GM18873 (cell line): Measurements from ENCODE around the gene ITGB8.
"Not testable (repeated sequence)": the region's sequence is repeated elsewhere in the genome, so short reads cannot be mapped to it uniquely, and the experiment has no call there.

ENCODE experiments used
- ATAC-seq: cut with Tn5 transposase; IDR thresholded peaks from one replicate; pipeline ENCODE4 v1.9.1; 2021; ENCODE audit warnings: mild to moderate bottlenecking, moderate library complexity, moderate number of reproducible peaks; ENCODE audit not compliant: unreplicated experiment, low FRiP score

The ITGB8 gene

GRCh38 chr7:20330239-20330927 lies at the start of gene ITGB8:
TSS of gene ITGB8 (plus strand) at chr7:20330900. CDS start at chr7:20331807, 907 bp downstream.
- peak; percentile 46 for ATAC-seq

DNA sequence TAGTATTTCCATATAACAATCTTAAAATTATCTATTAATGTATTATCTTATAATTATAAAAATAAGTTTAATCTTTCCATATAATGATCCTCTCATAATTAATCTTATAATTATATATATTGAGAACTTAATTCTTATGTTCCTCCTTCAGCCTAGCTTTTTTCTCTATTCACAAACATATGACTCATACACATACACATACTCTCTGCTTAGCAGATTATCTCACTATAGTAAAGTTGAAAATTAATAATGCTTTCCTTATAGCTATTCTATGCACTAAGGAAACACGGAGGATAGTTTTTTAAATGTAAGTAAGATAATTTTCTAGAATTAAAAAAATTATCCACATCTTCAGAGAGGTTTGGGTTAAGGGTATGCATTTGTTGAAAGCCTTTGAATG lies 47.7 kb upstream of the ITGB8 start:
- no peak for ATAC-seq

- no peak for ATAC-seq
These were observed 47.3 kb upstream of the ITGB8 start for GRCh38 chr7:20283385-20283784.

DNA sequence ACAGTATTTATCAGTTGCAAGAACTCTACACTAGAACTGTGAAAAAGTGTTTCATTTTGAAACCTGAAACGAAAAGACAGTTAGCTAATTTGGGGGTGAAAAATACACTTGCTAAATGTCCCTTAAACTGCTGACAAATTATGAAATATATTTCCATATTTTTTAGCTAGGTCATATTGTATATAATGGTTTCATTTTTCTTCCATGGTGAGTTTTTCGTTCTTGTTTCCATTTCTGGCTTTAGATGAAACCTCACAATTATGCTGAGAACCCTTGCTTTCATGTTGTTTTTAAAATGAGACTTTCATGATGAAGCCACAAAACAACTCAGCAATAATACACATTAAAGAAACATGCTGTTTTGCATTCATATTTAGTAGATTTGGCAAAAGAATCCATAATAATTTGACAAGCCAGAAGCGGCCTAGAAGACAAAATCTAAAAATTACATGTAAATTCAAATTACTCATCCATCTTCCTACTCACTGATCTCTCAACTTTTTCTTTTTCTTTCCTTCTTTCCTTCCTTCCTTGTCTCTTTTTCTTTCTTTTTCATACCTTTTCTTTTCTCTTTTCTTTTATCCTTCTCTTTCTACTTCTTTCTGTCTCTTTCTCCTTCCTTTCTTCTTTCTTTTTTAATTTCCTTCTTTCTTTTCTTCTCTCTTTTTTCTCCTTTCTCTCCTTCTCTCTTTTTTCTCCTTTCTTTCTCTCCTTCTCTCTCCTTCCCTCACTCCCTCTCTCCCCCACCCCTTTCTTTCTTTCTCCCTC lies 46.5 kb upstream of the ITGB8 start:
- peak; percentile 33 for ATAC-seq

GRCh38 chr7:20284771-20285143 lies 45.9 kb upstream of the ITGB8 start:
- ATAC-seq = no peak

DNA sequence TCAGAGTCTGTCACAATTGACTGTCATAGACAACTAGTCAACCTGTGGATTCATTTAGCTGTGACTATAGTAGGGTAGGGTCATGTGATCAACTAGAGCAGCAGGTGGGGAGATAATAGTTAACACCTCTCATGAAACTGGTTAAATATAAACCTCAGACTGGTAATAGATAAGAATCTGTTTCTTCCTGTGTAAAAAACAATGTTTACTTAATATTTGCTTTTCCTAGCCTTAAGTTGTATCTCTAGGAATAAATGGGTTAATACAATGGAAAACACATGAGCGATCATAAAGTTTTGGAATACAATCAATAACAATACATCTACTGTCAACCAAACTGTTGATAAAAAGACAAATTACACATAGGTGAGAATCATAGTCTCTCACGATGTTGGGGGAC lies 43.4 kb upstream of the ITGB8 start:
- peak; percentile 43 for ATAC-seq

GRCh38 chr7:20288036-20288435 lies 42.7 kb upstream of the ITGB8 start:
- no peak for ATAC-seq

DNA sequence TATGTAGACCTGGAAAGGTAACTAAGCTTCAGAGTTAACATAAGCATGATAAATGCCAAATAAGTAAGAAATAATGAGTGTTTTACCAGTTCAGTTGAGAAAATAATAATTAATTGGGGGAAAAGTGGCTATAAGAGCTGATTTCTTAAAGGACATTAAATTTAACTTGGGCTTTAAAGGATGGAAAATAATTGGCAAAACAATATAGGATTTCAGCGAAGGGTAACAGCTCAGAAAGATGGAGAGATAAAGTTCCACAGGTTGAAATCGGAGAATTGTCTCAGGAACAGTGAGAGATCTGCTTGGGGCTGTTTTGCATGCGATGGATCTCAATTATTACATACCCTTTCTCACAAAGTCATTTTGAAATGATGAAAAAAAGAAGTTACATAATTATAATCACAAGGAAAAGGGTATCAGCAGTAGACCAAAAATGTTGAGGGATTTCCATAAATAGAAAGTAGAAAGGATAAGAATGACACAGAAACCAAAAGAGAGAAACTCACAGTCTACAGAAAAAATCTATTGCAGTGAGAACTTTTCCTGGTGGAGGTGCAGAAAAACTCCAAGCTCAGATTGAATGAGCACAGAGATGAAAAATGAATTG lies 40.1 kb upstream of the ITGB8 start:
- no peak for ATAC-seq

DNA sequence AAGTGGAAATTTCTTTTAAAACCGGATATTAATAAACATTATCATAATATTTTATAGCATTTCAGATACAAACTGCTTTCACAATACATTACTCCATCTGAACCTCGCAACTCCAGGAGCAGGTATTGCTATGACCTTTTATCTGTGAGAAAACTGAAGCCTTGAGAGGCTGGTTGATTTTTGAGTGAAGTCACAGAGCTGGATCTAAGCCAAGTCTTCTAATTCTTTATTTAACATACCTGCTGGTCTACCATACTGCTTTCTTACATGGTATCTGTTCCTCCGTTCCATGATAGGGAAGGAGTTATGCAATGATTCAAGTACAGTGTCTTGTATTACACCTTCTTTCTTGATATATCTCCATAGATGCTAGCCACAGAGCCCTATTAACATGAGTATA lies 37.4 kb upstream of the ITGB8 start:
- no peak for ATAC-seq

GRCh38 chr7:20296444-20296843 lies 34.3 kb upstream of the ITGB8 start:
- ATAC-seq = no peak

DNA sequence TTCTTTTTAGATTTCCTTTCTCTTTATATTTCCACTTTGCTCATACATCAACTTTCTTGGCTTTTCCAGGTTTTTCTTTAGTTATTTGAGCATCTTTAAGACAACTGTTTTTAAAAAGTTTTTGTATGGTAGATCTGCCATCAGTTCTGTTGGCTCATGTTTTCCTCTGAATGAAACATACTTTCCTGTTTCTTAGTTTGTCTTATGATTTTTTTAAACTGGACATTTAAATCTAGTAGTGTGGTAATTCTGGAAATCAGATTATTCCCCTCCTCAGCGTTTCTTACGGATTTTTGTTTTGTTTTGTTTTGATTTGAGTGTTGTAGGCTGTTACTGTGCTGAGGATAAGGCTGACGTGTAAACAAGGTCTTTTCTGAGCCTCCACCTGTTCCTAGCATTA lies 33.8 kb upstream of the ITGB8 start:
- no peak for ATAC-seq

DNA sequence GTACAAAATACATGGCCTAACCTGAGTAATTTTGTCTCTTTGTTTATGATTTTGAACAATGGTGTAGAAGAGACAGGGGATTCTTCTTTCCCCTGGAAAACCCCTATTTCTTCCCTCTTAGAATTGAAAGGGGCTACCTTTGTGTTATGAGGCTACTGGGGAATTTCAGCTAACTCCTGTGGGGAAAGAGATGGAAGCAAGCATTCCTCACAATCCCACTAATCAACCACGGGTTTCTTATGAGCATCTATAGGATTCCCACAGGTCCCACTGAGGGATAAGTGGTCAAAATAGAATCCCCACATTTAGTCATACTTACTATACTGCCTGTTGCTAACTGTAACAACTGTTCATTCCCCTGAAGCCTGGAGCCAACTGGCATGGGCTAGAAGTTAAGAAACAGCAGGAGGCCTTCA lies 32.2 kb upstream of the ITGB8 start:
- peak; percentile 33 for ATAC-seq

GRCh38 chr7:20299145-20299544 lies 31.6 kb upstream of the ITGB8 start:
- no peak for ATAC-seq

GRCh38 chr7:20299647-20300312 lies 30.9 kb upstream of the ITGB8 start:
- ATAC-seq = peak; percentile 64

GRCh38 chr7:20301311-20301939 lies 29.3 kb upstream of the ITGB8 start:
- no peak for ATAC-seq

GRCh38 chr7:20302300-20302699 lies 28.4 kb upstream of the ITGB8 start:
- ATAC-seq = not testable (repeated sequence)

- ATAC-seq = no peak
These were observed 27.8 kb upstream of the ITGB8 start for GRCh38 chr7:20302891-20303290.

GRCh38 chr7:20304366-20304765 lies 26.3 kb upstream of the ITGB8 start:
- no peak for ATAC-seq

- ATAC-seq = no peak
These were observed 25.0 kb upstream of the ITGB8 start for GRCh38 chr7:20305726-20306125.

DNA sequence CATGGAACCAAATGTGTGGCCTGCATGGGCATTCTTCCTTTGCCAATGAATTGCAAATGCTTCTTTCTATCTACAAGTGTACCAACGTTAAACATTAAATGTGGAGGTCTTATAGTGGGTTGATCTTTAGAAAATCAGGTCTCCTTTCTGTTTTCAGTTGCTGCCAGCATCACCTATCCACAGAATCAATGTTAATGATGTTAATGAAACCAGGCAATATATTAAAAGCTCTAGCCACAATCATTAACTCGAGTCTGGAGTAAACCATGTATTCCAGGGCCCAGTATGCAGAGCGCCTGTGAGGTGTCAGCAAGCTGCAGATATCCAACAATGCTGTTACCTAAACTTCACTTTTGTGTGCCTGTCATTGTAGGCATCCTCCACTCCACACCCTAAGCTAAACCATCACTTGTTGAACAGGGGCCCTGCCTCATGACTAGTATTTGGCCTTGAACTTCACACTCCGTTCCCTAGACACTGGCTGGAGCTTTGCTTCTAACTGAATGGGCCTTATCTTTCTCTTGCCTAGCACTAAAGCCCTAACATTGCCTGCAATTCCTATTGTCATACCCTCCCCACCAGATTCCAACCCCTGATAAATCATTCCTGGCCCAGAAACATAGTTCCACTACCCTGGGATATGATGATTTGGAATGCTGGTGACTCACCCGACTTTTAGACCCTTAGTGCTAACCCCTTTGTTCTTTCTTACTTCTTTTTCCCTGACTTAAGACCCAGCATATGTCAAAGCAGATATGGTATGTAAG lies 24.3 kb upstream of the ITGB8 start:
- ATAC-seq = no peak
